ENCODE measurements around the gene GCC2. TPM values are rescaled to one million over a fixed set of nuclear protein-coding genes. Genes with fewer than 3 reads are reported as not detected.
A peak's percentile ranks its signal among the peaks of the same experiment; 100 is the strongest.

The GCC2 gene
- total RNA-seq, 3 donors from 2014 or later, result 75.1 to 89.6 (median 77.2) TPM

DNA sequence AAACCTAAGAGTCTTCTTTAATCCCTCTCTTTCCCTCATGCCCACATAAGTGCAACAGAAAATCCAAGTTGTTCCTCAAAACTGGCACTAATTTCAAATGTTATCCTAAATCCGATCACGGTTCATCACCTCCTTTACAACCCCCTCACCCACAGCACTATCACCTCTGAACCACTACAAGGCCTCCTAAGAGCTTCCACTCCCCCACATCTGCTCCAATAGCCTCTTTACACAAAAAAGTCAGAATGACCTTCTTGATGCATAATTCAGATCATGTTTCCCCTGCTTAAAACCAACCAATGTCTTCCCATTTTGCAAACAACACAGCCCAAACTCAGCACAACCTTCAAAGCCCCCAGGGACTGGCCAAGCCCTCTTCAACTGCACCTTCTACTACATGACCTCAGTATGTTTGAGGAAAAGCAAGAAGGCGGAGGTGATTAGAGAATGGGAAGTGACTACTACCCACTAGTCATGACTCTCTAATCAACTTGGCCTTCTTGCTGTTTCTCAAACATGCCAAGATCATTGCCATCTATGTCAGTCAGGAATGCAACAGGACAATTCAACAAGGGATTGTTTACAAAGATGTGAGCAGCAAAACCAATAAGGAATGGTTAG is 34.6 kb upstream of the GCC2 start:
- TF ChIP-seq, protein P1, sequence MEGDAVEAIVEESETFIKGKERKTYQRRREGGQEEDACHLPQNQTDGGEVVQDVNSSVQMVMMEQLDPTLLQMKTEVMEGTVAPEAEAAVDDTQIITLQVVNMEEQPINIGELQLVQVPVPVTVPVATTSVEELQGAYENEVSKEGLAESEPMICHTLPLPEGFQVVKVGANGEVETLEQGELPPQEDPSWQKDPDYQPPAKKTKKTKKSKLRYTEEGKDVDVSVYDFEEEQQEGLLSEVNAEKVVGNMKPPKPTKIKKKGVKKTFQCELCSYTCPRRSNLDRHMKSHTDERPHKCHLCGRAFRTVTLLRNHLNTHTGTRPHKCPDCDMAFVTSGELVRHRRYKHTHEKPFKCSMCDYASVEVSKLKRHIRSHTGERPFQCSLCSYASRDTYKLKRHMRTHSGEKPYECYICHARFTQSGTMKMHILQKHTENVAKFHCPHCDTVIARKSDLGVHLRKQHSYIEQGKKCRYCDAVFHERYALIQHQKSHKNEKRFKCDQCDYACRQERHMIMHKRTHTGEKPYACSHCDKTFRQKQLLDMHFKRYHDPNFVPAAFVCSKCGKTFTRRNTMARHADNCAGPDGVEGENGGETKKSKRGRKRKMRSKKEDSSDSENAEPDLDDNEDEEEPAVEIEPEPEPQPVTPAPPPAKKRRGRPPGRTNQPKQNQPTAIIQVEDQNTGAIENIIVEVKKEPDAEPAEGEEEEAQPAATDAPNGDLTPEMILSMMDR (IDR thresholded peaks at IDR 0.05), result no peak
- intact Hi-C loops (cut with DNase I, micrococcal nuclease), result no loop called here
- ATAC-seq (no peak), DNase-seq (no peak)
- H3K36me3 ChIP-seq (ENCODE audit: low read depth), result no peaks in the 10 kb centered on the region
- H3K4me1 ChIP-seq (ENCODE audit: low read depth), result no peaks in the 10 kb centered on the region
- H3K9me3 ChIP-seq, result no peaks in the 10 kb centered on the region
- no peak overlapping the region for H3K4me3 ChIP-seq

DNA sequence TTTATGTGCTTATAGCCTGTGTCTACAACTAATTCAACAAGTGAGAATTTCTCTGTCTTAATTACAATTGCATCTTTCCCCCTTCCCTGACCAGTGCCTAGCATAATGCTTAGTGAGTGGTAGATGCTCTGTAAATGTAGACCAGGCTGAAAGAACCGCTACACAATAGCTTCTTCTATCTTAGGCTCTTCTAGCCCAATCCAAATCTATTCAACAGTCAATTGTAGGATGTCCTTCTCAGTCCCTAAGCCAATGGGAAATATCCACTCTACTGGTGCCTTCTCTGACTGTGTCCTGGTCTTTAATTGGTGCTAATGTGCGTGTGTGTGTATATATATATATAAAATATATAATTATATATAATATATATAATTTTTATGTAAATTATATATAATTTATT is 34.1 kb upstream of the GCC2 start:
- no peaks in the 10 kb centered on the region for H3K4me1 ChIP-seq (ENCODE audit: low read depth)
- H3K4me3 ChIP-seq, result no peak overlapping the region
- ATAC-seq (no peak), DNase-seq (no peak)
- TF ChIP-seq, protein P1 (IDR thresholded peaks at IDR 0.05), result no peak
- no peaks in the 10 kb centered on the region for H3K36me3 ChIP-seq (ENCODE audit: low read depth)
- intact Hi-C loops (cut with DNase I, micrococcal nuclease), result no loop called here
- H3K9me3 ChIP-seq, result no peaks in the 10 kb centered on the region

- intact Hi-C loops (cut with DNase I, micrococcal nuclease), result no loop called here
- ATAC-seq, result peak; percentile 80
- H3K9me3 ChIP-seq, result no peaks in the 10 kb centered on the region
- H3K36me3 ChIP-seq (ENCODE audit: low read depth), result no peaks in the 10 kb centered on the region
- H3K4me3 ChIP-seq, result no peak overlapping the region
- DNase-seq, result peak in 1 of 3 donors; percentile 58
- H3K4me1 ChIP-seq (ENCODE audit: low read depth), result no peaks in the 10 kb centered on the region
- TF ChIP-seq, protein P1 (IDR thresholded peaks at IDR 0.05), result no peak
These were observed 31.8 kb upstream of the GCC2 start for GRCh38 chr2:108417254-108417653.

DNA sequence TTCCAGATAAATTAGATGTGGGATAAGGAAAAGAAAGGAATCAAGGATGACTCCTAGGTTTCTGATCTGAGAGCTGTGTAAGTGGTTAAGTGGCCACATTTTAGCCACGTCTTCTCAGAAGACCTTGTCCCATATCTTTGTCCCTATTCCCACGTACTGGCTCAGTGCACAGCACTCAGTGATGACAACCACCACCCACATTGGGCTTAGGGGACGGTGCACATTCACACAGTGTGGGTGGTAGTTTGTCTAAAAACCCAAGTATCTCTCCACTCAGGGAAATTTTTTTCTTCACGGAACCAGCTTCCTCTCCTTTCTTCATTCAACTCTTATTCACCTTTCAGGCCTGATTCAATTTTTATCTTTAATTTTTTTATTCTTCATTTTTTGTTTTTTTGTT is 30.6 kb upstream of the GCC2 start:
- Histone ChIP-seq H3K4me1 (ENCODE audit: low read depth) (no peaks in the 10 kb centered on the region), H3K36me3 (ENCODE audit: low read depth) (no peaks in the 10 kb centered on the region), H3K9me3 (no peaks in the 10 kb centered on the region), H3K4me3 (no peak overlapping the region)
- TF ChIP-seq, protein P1 (IDR thresholded peaks at IDR 0.05), result no peak
- no peak for DNase-seq
- intact Hi-C loops (cut with DNase I, micrococcal nuclease), result no loop called here
- no peak for ATAC-seq

DNA sequence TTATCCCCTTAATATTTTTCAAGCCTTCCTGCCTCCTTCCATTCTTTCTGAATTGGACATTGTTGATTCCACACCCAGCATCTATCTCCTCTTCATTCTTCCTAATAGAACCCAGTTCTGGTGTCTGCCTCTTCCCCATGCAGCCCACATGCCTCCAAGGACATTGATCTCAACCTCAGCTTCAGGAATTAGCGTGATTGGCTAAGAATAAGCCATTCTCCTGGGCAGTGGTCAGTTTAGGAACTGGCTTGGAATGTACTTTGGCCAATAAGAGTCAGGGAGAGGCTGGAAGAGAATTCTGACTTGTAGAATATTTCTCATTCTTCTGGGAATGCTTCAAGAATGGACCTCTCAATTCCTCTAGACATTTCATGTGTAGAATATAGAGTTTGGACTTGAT is 25.9 kb upstream of the GCC2 start:
- no peak for ATAC-seq
- Histone ChIP-seq H3K4me3 (no peak overlapping the region), H3K36me3 (ENCODE audit: low read depth) (no peaks in the 10 kb centered on the region), H3K4me1 (ENCODE audit: low read depth) (no peaks in the 10 kb centered on the region), H3K9me3 (no peaks in the 10 kb centered on the region)
- DNase-seq, result no peak
- intact Hi-C loops (cut with DNase I, micrococcal nuclease), result no loop called here
- TF ChIP-seq, protein P1 (IDR thresholded peaks at IDR 0.05), result no peak
